ENCODE measurements around the gene ZSCAN16.
A peak's percentile ranks its signal among the peaks of the same experiment; 100 is the strongest.
"Not testable (repeated sequence)": the region's sequence is repeated elsewhere in the genome, so short reads cannot be mapped to it uniquely, and the experiment has no call there.

Gene ZSCAN16

DNA sequence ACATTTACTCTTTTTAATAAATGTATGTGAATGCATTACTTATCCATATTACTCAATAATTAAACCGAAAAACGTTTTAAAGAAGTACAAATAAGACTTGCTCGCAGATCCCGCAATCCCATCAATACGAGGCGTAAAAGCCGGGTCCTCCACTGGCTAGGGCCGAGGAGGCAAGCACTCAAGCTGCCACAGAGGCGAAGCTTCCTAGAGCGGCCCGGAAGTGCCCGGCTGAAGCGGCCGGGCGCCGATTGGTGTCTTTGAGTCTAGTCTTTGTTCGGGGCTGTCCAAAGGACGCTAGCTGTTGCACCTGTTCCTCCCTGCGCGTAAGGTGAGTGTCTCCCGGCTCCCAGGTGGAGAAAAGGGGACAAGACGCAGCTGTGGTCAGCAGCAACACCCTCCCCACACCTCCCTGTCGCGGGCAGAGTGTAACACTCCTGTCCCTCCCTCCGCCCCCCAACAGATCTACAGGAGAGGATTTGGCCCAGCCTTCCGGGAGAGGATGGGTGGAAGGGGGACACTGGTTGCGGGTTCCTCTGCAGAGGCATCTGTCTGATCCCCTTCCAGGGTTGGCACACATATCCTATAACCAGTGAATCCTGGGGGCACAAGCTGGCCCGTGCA is at the start of gene ZSCAN16:
Gene ZSCAN16 (plus strand): TSS at position 260 of the 621 bp plus-strand sequence. CDS start 835 bp downstream, outside the sequence.
- peak in 1 of 2 experiments; percentile 43 for DNase-seq (ENCODE audit: low read depth in 2 of 2)

- DNase-seq (ENCODE audit: low read depth in 2 of 2) = no peak
Observed at GRCh38 chr6:28078050-28078449, 46.4 kb upstream of the ZSCAN16 start.

DNA sequence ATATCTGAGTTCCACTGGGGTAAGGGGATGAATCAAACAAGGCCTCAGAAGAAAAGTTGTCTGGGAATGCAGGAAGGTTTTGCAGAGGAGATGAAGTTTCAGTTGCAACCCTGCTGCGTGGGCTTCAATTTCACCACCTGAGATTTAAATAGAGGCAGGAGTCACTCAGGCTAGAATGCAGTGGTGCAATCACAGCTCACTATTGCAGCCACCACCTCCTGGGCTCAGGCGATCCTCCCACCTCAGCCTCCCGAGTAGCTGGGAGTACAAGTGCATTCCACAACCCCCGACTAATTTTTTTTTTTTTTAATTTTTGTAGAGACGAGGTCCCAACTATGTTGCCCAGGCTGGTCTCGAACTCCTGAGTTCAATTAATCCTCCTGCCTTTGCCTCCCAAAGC is 45.6 kb upstream of the ZSCAN16 start:
- no peak for DNase-seq (ENCODE audit: low read depth in 2 of 2)

GRCh38 chr6:28080381-28080630 is 44.1 kb upstream of the ZSCAN16 start, which contains the start of gene ZNF165:
TSS of gene ZNF165 (plus strand) at chr6:28080568. CDS start at chr6:28085481, 4,913 bp downstream.
- not testable (repeated sequence) for DNase-seq (ENCODE audit: low read depth in 2 of 2)

- peak; percentile 90 to 93 for DNase-seq (ENCODE audit: low read depth in 2 of 2)
Observed at GRCh38 chr6:28080631-28081485, 43.6 kb upstream of the ZSCAN16 start.

- no peak for DNase-seq (ENCODE audit: low read depth in 2 of 2)
Observed at GRCh38 chr6:28081486-28081751, 43.0 kb upstream of the ZSCAN16 start.

- no peak for DNase-seq (ENCODE audit: low read depth in 2 of 2)
Observed at GRCh38 chr6:28082939-28083338, 41.5 kb upstream of the ZSCAN16 start.

DNA sequence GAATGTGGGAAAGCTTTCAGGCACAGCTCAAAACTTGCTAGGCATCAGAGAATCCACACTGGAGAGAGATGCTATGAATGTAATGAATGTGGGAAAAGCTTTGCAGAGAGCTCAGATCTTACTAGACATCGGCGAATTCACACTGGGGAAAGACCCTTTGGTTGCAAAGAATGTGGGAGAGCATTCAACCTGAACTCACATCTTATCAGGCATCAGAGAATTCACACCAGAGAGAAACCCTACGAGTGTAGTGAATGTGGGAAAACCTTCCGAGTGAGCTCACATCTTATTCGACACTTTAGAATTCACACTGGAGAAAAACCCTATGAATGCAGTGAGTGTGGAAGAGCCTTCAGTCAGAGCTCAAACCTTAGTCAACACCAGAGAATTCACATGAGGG is 35.4 kb upstream of the ZSCAN16 start:
- DNase-seq (ENCODE audit: low read depth in 2 of 2) = no peak

GRCh38 chr6:28090917-28091586 is 33.4 kb upstream of the ZSCAN16 start:
- DNase-seq (ENCODE audit: low read depth in 2 of 2) = no peak

GRCh38 chr6:28102222-28102621 is 22.2 kb upstream of the ZSCAN16 start:
- not testable (repeated sequence) for DNase-seq (ENCODE audit: low read depth in 2 of 2)

DNA sequence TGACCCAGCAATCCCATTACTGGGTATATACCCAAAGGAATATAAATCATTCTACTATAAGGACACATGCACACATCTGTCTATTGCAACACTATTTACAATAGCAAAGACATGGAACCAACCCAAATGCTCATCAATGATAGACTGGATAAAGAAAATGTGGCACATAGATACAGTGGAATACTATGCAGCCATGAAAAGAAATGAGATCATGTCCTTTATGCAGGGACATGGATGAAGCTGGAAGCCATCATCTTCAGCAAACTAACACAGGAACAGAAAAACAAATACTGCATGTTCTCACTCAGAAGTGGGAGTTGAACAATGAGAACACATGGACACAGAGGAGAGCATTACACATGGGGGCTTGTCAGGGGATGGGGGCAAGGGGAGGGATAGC is 21.7 kb upstream of the ZSCAN16 start:
- not testable (repeated sequence) for DNase-seq (ENCODE audit: low read depth in 2 of 2)

DNA sequence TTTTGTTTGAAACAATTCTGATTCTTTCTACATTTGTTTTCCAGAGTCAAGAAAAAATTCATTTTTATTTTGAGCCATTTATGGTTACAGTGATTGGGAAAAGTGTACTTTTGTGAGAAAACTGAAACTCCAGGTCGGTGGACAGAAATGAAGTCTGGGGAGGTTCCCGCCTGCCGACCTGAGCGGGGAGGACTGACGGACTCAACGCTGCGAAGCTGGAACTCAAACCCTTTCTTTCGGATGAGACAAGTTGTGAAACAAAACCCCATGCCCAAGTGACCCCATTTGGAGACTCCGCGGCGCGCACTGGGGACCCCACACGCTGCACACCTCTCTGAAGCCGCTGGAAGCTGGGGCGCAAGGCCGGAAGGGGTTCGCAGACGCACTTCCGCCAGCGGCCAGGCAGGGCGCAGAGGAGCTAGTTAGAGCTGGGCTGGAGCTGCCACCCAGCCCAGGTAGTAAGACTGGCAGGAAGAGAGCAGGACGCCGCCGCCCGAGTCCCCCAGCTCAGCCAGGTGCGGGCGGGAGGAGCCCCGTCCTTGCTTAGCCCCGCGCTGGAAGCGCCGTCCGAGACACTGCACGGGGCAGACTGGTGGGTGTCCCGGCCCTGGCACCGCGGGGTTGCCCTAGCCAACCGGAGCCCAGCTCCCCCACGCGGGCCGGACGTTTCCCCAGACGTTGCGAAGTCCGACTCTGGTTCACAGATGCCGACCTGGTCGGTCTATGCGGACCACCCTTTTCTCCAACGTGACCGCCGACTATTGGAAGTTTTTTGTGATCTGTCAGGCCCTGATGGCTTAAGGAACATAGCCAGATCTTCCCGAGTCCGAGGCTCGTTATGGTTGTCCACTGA is 19.8 kb upstream of the ZSCAN16 start:
- peak; percentile 32 for DNase-seq (ENCODE audit: low read depth in 2 of 2)

- DNase-seq (ENCODE audit: low read depth in 2 of 2) = no peak
Observed at GRCh38 chr6:28105245-28105639, 19.2 kb upstream of the ZSCAN16 start.

- DNase-seq (ENCODE audit: low read depth in 2 of 2) = no peak
Observed at GRCh38 chr6:28107506-28107905, 16.9 kb upstream of the ZSCAN16 start.

DNA sequence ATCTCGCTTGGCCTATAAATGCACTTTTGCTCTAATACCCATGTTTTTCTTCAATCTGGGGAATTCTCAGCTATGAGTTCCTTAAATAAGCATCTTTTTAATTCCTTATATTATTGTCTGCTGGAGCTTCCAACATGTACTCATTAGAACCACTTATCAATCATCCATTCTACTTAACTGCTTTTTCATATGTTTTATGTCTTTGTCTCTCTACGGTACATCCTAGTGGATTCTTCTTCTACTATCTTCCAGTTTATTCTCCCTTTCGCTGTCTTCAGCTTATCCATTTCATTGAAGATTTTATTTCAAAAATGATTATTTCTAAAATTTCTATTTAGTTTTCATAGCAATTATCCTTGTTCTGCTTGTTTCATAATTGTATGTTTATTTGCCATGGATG is 12.4 kb upstream of the ZSCAN16 start:
- no peak for DNase-seq (ENCODE audit: low read depth in 2 of 2)

DNA sequence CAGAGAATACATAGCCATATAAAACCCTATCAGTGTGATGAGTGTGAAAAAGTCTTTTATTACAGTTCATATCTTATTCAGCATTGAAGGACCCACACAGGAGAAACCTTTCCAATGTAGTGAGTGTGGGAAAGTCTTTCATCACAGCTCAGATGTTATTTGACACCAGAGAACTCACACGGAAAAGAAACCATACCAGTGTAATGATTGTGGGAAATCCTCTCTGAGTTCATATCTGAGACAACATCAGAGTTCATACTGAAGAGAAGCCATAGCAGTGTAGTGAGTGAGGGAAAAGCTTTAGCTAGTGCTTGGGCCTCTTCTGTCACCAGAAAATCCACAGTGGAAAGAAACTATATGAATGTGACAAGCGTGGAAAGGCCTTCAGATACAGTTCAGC is 8.6 kb upstream of the ZSCAN16 start:
- no peak for DNase-seq (ENCODE audit: low read depth in 2 of 2)

DNA sequence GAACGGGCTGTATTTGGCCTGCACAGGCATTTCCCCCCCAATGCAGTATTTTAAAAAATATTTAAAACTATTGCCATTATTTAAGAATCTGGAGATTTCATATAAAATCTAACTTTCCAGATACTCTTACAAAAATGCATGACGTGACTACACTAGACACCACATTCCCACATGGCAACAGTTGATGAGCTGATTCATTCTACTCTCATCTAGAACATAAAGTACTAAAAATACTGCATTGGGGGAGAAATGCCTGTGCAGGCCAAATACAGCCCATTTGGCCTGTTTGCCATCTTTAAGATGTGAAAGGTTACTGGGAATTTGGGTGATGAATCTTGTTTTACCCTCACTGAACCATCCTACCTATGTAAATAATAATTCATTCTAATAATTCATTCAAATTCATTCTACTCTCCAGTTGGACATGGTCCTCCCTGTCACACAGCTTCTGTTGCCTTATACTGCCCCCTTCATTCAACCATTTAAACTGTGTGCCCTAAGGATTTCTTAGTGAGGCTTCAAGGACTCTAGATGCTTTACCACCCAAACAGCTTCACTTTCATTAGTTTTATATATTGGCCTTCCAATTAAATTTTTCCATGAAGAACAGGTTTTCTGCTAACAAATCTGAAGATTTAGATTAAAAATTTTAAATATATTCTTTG is 6.9 kb upstream of the ZSCAN16 start:
- DNase-seq (ENCODE audit: low read depth in 2 of 2) = no peak

- no peak for DNase-seq (ENCODE audit: low read depth in 2 of 2)
Observed at GRCh38 chr6:28118217-28118616, 6.2 kb upstream of the ZSCAN16 start.

GRCh38 chr6:28121876-28122275 is 2.5 kb upstream of the ZSCAN16 start:
- no peak for DNase-seq (ENCODE audit: low read depth in 2 of 2)

- DNase-seq (ENCODE audit: low read depth in 2 of 2) = not testable (repeated sequence)
Observed at GRCh38 chr6:28122283-28122682, 2.1 kb upstream of the ZSCAN16 start.

- DNase-seq (ENCODE audit: low read depth in 2 of 2) = no peak
Observed at GRCh38 chr6:28124971-28125353, 553 bp downstream of the ZSCAN16 start.

DNA sequence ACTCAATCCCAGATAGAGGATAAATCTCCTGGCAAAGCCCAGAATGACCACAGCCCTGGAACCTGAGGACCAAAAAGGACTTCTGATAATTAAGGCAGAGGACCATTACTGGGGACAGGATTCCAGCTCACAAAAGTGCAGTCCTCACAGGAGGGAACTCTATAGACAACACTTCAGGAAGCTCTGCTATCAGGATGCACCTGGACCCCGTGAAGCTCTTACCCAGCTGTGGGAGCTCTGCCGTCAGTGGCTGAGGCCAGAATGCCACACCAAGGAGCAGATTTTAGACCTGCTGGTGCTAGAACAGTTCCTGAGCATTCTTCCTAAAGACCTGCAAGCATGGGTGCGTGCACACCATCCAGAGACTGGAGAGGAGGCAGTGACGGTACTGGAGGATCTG is 992 bp downstream of the ZSCAN16 start:
- DNase-seq (ENCODE audit: low read depth in 2 of 2) = no peak
